Ammon's horn (tissue), 1 donor: ENCODE data around the gene PAX2.

ENCODE experiments used
- DNase-seq: peaks from one replicate; pipeline ENCODE4 v3.0.0-alpha.2; 2016; ENCODE audit warnings: low spot score

PAX2 gene

DNA sequence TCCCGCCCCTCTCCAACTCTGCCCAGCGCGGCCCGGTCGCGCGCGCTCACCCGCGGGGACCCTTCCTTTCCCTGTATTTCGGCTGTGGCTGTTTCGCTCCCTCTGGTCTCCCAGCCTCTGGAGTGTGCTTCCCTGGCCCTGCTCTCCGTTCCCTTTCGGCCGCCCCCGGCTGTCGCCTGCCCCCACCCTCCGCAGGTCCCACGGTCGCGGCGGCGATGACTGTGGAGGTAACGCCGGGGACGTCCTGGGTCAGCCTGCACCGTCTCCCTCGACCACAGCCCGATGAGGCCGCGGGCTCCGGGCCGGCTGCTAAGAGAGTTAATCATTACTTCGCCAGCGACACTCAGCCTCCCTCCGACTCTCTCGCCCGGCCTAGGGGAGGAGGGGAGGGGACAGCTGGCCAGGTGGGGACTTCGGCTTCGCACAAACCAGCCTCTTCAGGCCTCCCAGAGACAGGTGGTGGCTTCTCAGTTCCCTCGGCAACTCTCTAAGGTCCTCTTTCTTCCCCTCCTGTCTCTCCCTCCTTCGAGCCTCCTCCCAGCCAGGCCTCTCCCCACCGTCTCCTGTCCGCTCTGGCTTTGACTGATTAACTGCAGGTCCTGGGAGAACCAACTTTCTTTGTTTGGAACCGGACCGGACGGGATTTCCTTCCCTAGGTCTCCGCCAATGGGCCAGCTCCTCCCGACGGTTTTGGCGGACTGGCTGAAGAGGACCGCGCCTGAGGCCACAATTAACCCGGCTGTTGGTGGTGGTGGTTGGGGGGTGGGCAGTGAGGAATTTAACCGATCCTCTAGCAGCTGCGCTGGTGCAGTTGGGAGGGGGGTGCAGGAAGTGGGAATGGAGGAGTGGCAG lies 5.6 kb upstream of the PAX2 start:
- no peak for DNase-seq

- DNase-seq = no peak
Measured at GRCh38 chr10:100740476-100741377, 4.7 kb upstream of the PAX2 start.

DNA sequence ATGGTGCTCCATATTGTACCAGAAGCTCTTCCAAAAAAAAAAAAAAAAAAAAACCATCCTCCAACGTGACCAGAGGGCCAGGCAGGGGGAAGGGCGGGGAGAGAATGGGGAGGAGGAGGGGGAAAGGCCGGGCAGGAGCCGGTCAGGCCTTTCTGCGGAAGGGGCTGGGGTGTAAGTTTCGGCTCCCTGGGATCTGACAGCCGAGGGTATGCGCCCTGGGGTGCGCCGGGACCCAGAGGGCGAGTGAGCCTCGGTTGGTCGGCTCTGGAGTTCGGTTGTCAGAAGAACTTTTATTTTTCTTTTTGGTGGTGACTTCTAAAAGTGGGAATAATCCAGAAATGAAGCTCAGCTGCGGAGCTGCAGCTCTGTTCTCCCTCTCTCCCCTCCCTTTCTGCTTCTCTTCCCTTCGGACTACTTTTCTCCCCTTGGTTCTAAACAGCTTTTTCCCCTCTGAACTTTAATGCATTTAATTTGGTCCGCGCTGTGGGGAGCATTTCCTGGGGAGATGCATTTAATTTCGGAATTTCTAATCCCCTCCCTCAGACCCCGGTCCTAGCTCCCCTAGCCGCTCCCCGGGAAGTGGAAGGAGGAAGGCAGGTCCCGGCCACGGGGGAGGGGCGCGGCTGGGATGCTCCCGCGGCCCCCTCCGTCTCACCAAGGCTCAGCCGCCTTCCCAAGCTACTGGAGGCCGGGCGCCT lies 3.9 kb upstream of the PAX2 start:
- no peak for DNase-seq

DNA sequence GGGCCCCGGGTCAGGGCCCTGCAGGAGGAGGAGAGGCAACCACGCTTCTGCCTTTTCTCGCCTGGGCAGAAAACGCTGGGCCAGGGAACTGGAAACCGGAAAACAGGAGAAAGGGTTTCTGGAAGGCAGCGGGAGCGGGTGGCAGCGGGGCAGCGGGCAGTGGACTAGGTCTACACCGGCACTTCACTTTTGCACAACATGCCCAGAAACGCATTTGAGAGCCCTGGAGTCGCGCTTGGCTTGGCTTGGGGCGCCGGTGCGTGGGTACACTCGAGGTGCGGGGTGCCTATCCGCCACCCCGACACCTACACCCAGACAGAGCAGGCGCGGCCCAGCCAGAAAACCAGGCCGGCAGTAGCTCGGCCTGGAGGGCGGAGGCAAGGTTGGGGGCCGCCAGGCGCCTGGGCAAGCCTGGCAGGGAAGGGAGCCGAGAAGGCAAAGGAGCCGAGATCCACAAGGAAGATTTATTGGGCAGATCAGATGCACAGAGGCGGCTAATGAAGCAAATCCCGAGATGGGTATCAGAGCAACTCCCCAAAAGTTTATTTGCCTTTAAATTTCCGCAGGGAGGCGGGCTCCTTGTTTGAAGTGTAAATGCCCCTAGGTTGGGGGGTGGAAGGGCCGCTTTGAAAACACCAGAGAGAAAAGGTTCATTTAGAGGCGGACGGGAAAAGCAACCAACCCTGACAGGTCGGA lies 3.2 kb upstream of the PAX2 start:
- DNase-seq = no peak

DNA sequence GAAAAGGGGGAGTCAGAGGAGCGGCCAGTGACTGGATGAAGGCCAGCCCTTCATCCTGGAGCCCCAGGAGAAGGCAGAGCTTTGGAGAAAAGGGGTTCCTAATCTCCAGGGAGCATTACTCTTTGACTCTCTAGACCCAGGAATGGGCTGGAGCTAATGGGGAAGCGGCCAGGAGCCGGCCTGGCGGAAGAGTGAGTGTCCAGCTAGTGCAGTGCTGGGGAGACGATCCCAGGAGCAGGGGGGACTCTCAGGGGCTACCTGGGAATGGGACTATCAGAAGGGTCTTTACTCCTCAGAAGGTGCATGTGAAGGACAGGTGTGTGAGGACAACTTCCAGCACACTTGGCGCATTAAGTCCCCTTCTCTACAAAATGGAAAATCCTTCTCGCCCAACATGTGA lies 2.4 kb upstream of the PAX2 start:
- no peak for DNase-seq

DNA sequence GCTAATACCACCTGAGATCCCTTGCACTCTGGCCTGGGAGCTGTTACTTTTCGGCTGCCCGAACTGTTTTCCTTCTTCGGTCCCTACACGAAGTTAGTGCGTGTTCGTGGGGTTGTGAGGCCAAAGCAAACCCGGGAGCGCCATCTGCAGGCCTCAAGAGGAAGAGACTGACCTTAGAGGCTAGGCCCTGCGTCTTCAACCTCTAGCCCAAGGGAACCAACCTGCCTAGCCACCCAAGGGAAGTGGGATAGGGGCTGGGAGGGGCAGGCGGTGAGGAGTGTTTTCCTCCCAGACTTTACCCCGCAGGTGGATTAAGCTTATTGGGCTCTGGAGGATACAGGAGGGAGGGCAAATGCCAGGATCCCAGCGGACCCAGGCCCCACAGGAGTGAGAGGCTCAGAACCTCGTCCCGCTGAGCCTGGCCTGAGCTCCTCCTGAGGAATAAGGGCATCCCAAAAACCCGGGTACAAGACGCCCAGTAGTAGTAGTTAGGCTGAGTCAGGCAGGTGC lies 1.7 kb upstream of the PAX2 start:
- peak; percentile 79 for DNase-seq

DNA sequence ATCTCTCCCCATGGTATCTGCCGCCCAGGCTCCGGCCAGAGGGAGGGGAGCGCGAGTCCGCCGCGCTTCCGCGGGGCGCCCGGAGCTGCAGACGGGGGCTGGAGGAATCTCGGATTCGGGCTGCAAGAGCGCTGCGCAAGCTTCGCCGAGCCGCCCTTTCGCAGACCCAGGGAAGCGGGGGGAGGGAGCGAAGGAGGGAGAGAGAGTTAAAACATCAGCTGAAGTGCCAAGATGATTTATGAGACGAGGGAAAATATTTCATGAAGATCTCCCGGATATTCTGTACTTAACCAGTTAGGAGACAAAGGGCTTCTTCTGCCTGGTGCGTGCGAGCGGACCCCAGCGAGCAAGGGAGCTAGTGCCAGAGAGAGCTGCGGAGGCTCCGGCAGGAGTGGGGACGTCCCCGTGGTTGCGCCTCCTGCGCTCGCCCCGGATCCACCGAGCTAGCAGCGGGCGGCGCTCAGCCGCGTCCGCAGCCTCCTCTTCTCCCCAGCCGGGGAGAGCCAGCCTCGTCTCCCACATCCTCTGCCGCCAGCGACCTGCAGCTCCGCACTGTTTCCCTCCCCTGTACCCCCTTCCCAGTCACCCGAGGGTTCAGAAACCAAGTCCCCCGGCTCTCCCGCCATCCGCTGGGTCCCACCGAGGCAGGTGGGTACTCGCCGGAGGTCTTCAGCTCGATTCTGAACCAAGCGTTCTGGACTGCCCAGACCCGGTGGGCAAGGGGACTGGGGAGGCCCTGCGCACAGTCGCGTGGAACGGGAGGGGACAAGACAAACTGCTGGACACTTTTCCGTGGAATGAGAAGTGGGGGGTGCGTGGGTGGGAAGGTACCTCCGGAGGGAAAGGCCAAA lies 1.0 kb upstream of the PAX2 start:
- no peak for DNase-seq

DNA sequence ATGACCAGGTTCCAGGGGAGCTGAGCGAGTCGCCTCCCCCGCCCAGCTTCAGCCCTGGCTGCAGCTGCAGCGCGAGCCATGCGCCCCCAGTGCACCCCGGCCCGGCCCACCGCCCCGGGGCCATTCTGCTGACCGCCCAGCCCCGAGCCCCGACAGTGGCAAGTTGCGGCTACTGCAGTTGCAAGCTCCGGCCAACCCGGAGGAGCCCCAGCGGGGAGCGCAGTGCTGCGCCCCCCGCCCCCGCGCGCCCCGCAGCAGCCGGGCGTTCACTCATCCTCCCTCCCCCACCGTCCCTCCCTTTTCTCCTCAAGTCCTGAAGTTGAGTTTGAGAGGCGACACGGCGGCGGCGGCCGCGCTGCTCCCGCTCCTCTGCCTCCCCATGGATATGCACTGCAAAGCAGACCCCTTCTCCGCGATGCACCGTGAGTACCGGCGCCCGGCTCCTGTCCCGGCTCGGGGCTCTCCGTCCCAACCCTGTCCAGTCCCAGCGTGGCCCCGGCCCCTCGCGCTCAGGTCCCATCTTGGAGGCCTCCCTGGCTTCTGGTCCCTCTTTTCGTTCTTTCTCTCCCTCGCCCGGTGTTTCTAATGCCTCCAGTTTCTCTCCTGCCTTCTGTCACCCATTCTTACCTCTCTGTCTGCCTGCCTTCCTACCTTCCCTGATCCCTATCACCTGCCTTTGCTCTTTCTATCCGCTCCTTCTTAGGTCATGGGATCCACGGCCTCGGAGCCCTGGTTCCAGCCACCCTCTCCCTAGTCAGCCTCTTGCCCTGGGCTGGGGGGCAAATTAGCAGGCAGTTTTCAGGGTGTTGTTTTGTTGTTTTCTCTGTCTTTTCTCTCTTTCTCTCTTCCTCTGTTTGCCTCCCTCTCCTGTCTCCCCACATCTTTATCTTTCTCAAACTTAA lies 751 bp downstream of the PAX2 start:
- no peak for DNase-seq

DNA sequence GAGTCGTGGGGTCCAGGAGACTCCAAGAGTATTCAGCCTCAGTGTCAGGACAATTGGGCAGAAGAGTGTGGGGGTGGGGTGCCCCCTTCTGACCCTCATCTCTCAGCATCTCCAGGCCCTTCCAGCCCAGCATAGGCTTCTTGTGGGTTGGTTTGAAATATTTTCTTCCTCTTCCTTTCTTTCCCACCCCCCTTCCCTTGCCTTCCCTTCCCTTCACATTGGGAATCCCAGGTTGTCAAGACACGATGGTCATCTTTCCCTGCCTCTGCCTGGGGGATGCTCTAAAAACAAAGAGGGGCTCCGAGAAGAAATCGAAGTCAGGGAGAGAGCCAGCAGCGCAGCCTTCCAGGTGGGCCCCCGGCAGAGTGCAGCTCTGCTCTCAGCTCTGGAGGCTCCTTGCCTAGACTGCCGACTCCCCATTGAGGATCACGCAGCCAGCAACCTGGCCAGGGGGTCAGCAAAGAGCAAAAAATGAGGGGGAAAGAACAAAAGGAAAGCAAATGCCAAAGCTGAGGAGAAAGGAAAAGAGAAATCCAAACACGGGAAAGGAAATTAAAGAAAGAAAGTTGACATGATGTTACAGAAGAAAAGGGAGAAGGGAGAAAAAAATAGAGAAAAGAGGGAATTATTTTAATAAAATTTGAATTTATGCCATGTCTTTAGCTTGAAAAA lies 1.5 kb downstream of the PAX2 start:
- no peak for DNase-seq

- no peak for DNase-seq
Measured at GRCh38 chr10:100747456-100748230, 2.3 kb downstream of the PAX2 start.

DNA sequence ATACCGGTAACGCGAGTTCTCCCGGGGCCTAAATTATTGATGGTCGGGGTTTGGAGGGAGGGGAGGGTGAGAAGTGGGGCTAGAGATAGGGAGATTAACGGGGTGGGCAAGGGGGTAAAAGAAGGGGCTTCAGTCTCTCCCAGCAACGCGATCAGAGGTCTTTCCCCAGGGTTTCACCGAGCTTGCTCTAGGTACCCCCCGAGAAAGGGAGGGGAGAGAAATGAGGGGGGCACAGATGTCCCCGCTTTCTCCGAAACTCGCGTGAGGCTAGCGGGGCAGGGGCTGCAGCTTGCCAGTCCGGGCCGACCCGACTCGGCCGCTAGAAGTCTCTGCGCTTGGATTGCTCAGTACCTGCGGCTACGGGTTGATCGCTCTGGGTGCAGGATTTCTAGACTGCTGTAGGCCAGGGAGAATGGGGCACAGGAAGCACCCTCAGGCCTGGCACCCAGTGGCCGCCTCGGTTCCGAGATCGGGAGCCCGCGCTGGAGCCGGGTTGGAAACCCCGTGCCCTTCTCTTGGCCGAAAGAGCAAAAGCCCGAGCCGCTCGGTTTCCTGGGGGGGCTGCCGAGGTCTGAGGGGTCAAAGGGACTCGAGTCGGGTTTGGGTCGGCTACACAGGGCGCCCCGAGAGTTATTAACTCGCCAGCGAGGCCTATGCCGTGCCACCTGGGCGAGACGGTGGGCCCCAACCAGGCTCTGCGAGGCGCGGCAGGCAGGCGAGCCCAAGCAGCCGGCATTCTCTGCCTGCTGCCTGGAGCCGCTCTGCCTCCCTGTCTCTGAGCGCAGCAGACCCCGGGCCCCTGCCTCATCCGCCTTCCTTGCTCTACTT lies 3.1 kb downstream of the PAX2 start:
- DNase-seq = no peak

DNA sequence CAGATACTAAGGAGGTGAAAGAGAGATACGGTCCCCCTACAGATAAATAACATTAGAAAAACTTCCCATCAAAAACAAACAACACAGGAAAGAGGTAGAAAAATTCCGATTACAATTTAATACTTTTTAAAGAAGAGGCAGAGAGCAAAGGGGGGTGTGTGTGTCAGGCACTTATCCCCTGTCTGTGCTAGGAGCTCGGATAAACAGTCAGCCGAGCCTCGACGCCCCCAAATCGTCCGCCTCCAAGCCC lies 3.6 kb downstream of the PAX2 start:
- DNase-seq = no peak

DNA sequence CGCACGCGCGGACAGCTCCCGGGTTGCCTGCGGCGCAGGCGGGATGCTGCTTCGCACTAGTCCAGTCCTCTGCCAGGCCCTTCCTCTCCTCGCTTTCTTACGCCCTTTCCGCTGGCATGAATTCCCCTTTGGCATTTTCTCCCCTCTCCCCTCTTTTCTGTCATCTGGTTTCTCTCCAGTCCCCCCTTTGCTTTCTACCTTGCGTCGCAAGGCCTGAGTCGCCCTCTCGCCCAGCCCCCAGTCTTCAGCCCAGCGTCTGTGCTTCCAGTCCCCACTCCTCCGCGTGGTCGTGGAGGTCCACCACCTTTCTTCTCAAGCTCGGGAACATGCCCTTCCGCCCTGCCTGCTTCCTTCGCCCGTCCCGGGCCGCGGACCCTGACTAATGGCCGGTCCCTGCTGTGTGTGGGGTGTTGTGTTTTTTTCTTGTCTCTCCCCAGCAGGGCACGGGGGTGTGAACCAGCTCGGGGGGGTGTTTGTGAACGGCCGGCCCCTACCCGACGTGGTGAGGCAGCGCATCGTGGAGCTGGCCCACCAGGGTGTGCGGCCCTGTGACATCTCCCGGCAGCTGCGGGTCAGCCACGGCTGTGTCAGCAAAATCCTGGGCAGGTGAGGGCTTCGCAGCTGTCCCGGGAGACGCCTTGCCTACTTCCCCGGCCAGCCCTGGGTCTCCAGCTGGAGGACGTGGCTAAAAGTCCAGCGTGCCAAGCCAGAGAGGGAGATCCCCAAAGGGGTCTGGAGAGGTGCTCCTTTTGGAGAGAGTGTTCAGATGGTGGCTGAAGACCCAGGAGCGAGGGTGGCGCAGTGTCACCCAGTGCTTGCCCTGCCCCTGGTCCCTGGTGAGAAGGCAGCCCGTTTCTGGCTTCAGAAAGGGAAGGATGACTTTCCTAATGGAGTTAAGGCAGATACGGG lies 4.2 kb downstream of the PAX2 start:
- DNase-seq = no peak

- no peak for DNase-seq
Measured at GRCh38 chr10:100750291-100751210, 5.2 kb downstream of the PAX2 start.

- DNase-seq = peak; percentile 23
Measured at GRCh38 chr10:100751211-100751933, 6.0 kb downstream of the PAX2 start.
